H9 (cell line): Measurements from ENCODE around the gene CTNNA3. TPM values are rescaled to one million over a fixed set of nuclear protein-coding genes. Genes with fewer than 3 reads are reported as not detected.

Experiments used
- DNase-seq: peaks from one replicate; pipeline ENCODE4 v3.0.0-alpha.2; 2017
- H2AFZ ChIP-seq: one replicate; pipeline ENCODE4 v1.6.1; 2013; ENCODE audit warnings: mild to moderate bottlenecking, low read length, control low read depth, moderate library complexity
- H2AK5ac ChIP-seq: 2 replicates; pipeline ENCODE4 v1.6.1; 2013; ENCODE audit warnings: low read length, control low read depth, mixed read lengths; ENCODE audit not compliant: insufficient read length
- H2BK120ac ChIP-seq: one replicate; pipeline ENCODE4 v1.6.1; 2013; ENCODE audit warnings: low read depth, mild to moderate bottlenecking, low read length, control low read depth, inconsistent platforms; ENCODE audit not compliant: poor library complexity, severe bottlenecking
- H2BK12ac ChIP-seq: 2 replicates; pipeline ENCODE4 v1.6.1; 2013; ENCODE audit warnings: low read length, control low read depth, mixed read lengths, low read depth; ENCODE audit not compliant: insufficient read length
- H2BK15ac ChIP-seq: 2 replicates; pipeline ENCODE4 v1.6.1; 2013; ENCODE audit warnings: low read depth, low read length, control low read depth
- H2BK20ac ChIP-seq: one replicate; pipeline ENCODE4 v1.6.1; 2013; ENCODE audit warnings: low read depth, mild to moderate bottlenecking, low read length, control low read depth, inconsistent platforms; ENCODE audit not compliant: poor library complexity, severe bottlenecking
- H2BK5ac ChIP-seq: 2 replicates; pipeline ENCODE4 v1.6.1; 2013; ENCODE audit warnings: low read length, control low read depth, mixed read lengths; ENCODE audit not compliant: insufficient read length
- H3K14ac ChIP-seq: 2 replicates; pipeline ENCODE4 v1.6.1; 2013; ENCODE audit warnings: low read length, control low read depth; ENCODE audit not compliant: insufficient read depth
- H3K18ac ChIP-seq: 2 replicates; pipeline ENCODE4 v1.6.1; 2013; ENCODE audit warnings: low read depth, mild to moderate bottlenecking, mixed read lengths, low read length, control low read depth; ENCODE audit not compliant: insufficient read length
- H3K23ac ChIP-seq: 2 replicates; pipeline ENCODE4 v1.6.1; 2013; ENCODE audit warnings: low read length, control low read depth, mixed read lengths, low read depth; ENCODE audit not compliant: insufficient read length
- H3K23me2 ChIP-seq: 2 replicates; pipeline ENCODE4 v1.6.1; 2013; ENCODE audit warnings: low read depth, mild to moderate bottlenecking, mixed read lengths, low read length, control low read depth; ENCODE audit not compliant: insufficient read length, poor library complexity, severe bottlenecking
- H3K27ac ChIP-seq: 2 replicates; pipeline ENCODE4 v1.5.1; 2013; ENCODE audit warnings: low read length, control low read depth, mixed read lengths, low read depth; ENCODE audit not compliant: insufficient read length
- H3K27me3 ChIP-seq: 2 replicates; pipeline ENCODE4 v1.6.1; 2013; ENCODE audit warnings: low read length, control low read depth, inconsistent platforms; ENCODE audit not compliant: insufficient read depth
- H3K4ac ChIP-seq: 2 replicates; pipeline ENCODE4 v1.6.1; 2013; ENCODE audit warnings: low read depth, mild to moderate bottlenecking, control low read depth, inconsistent platforms, low read length, moderate library complexity
- H3K4me1 ChIP-seq: 2 replicates; pipeline ENCODE4 v1.6.1; 2013; ENCODE audit warnings: low read length, control low read depth, inconsistent platforms; ENCODE audit not compliant: insufficient read depth
- H3K4me2 ChIP-seq: 2 replicates; pipeline ENCODE4 v1.6.1; 2013; ENCODE audit warnings: low read length, control low read depth, mixed read lengths; ENCODE audit not compliant: insufficient read length, insufficient read depth
- H3K56ac ChIP-seq: 2 replicates; pipeline ENCODE4 v1.6.1; 2013; ENCODE audit warnings: low read depth, mild to moderate bottlenecking, mixed read lengths, low read length, control low read depth; ENCODE audit not compliant: insufficient read length
- H3K79me1 ChIP-seq: 2 replicates; pipeline ENCODE4 v1.6.1; 2013; ENCODE audit warnings: low read depth, mild to moderate bottlenecking, moderate library complexity, low read length, control low read depth, inconsistent platforms; ENCODE audit not compliant: insufficient read depth, poor library complexity, severe bottlenecking
- H3K79me2 ChIP-seq: 2 replicates; pipeline ENCODE4 v1.6.1; 2013; ENCODE audit warnings: low read length, control low read depth, inconsistent platforms; ENCODE audit not compliant: insufficient read depth
- H3K9ac ChIP-seq: 2 replicates; pipeline ENCODE4 v1.6.1; 2013; ENCODE audit warnings: low read length, control low read depth, mixed read lengths; ENCODE audit not compliant: insufficient read length; ENCODE audit errors: extremely low read depth
- H3K9me3 ChIP-seq: one replicate; pipeline ENCODE4 v1.6.1; 2013; ENCODE audit warnings: low read depth, low read length, inconsistent platforms; ENCODE audit not compliant: control insufficient read depth
- H3T11ph ChIP-seq: one replicate; pipeline ENCODE4 v1.6.1; 2013; ENCODE audit warnings: mild to moderate bottlenecking, low read length, control low read depth, inconsistent platforms
- H4K20me1 ChIP-seq: one replicate; pipeline ENCODE4 v1.6.1; 2013; ENCODE audit not compliant: control insufficient read depth, insufficient read length, insufficient read depth
- H4K5ac ChIP-seq: 2 replicates; pipeline ENCODE4 v1.6.1; 2013; ENCODE audit warnings: low read depth, mild to moderate bottlenecking, mixed read lengths, low read length, control low read depth; ENCODE audit not compliant: insufficient read length
- H4K8ac ChIP-seq: replicated peaks from 2 replicates; pipeline ENCODE4 v1.6.1; 2013; ENCODE audit warnings: low read length, control low read depth, mixed read lengths, low read depth; ENCODE audit not compliant: insufficient read length
- H4K91ac ChIP-seq: 2 replicates; pipeline ENCODE4 v1.6.1; 2013; ENCODE audit warnings: low read depth, mild to moderate bottlenecking, moderate library complexity, mixed read lengths, low read length, control low read depth; ENCODE audit not compliant: insufficient read length
- H3K27ac Mint-ChIP-seq, 3 experiments: 2 replicates in 2 of 3; 3 replicates in 1 of 3; pipeline ENCODE4 v1.8.0; 2020 to 2021; ENCODE audit warnings: mixed read lengths in 3 of 3, mild to moderate bottlenecking in 1 of 3, moderate library complexity in 1 of 3
- H3K27me3 Mint-ChIP-seq: 2 replicates; pipeline ENCODE4 v1.8.0; 2021; ENCODE audit warnings: low read depth, mild to moderate bottlenecking, moderate library complexity, mixed read lengths
- H3K36me3 Mint-ChIP-seq, 3 experiments: 2 replicates in 2 of 3; 3 replicates in 1 of 3; pipeline ENCODE4 v1.8.0; 2020 to 2021; ENCODE audit warnings: low read depth in 3 of 3, mixed read lengths in 3 of 3; ENCODE audit not compliant: insufficient read depth in 1 of 3
- H3K4me1 Mint-ChIP-seq, 2 experiments: 2 replicates each; pipeline ENCODE4 v1.8.0; 2020; ENCODE audit warnings: mixed read lengths in 2 of 2
- H3K4me3 Mint-ChIP-seq, 2 experiments: 2 replicates in 1 of 2; 3 replicates in 1 of 2; pipeline ENCODE4 v1.8.0; 2020 to 2021; ENCODE audit warnings: mild to moderate bottlenecking in 2 of 2, mixed read lengths in 2 of 2, moderate library complexity in 1 of 2
- H3K9me3 Mint-ChIP-seq, 2 experiments: 2 replicates in 1 of 2; 3 replicates in 1 of 2; pipeline ENCODE4 v1.8.0; 2020; ENCODE audit warnings: mild to moderate bottlenecking in 2 of 2, mixed read lengths in 2 of 2, moderate library complexity in 1 of 2
- CTCF ChIP-seq: fragments of 200-600 bp; sonication (generic); conservative IDR thresholded peaks from 3 replicates; pipeline ENCODE4 v1.8.0; 2021; ENCODE audit warnings: antibody characterized with exemption, mild to moderate bottlenecking
- WGBS: extraction: QIAGEN DNeasy Blood & Tissue Kit; methylation state at CpG from one replicate; pipeline ENCODE4 v1.1.7; 2013; ENCODE audit warnings: missing lambda C conversion rate, low lambda C conversion rate, mixed read lengths; ENCODE audit not compliant: insufficient read length; ENCODE audit errors: extremely low coverage; 5-methylcytosine and 5-hydroxymethylcytosine counted together
- total RNA-seq: library from RNA; stranded (reverse); gene quantifications from 2 replicates; pipeline ENCODE4 v1.2.1, GENCODE V29; 2021

Gene CTNNA3
- total RNA-seq, 1 experiment from 2014 or later: 3.3 TPM

- no peak overlapping the region for H3K14ac ChIP-seq
- H3K4ac ChIP-seq: no peak overlapping the region
- H3K9me3 Mint-ChIP-seq: peaks cover 20 to 22% of the 10 kb centered on the region in 2 experiments
- no peak overlapping the region for H2AFZ ChIP-seq
- H3K4me1 ChIP-seq: no peaks in the 10 kb centered on the region
- no peak overlapping the region; a peak in 1 of 7 replicates for H3K27ac Mint-ChIP-seq
- no peaks in the 10 kb centered on the region for H3K27me3 Mint-ChIP-seq
- H3T11ph ChIP-seq: no peak overlapping the region
- no peak overlapping the region for H3K23ac ChIP-seq
- H2AK5ac ChIP-seq: no peak overlapping the region
- H2BK5ac ChIP-seq: no peak overlapping the region
- H3K18ac ChIP-seq: no peak overlapping the region
- no peak overlapping the region for H4K91ac ChIP-seq
- no peaks in the 10 kb centered on the region for H4K20me1 ChIP-seq
- no peak overlapping the region for H4K5ac ChIP-seq
- no peak overlapping the region; a peak in 1 of 5 replicates for H3K4me3 Mint-ChIP-seq
- peaks cover 3 to 15% (median 11%) of the 10 kb centered on the region in 3 experiments for H3K36me3 Mint-ChIP-seq
- no peaks in the 10 kb centered on the region for H3K79me2 ChIP-seq
- no peaks in the 10 kb centered on the region for H3K4me1 Mint-ChIP-seq
- TF ChIP-seq CTCF: no peak
- no peak overlapping the region for H2BK12ac ChIP-seq
- no peak overlapping the region for H2BK15ac ChIP-seq
- no peaks in the 10 kb centered on the region for H3K27me3 ChIP-seq
- H2BK20ac ChIP-seq: no peak overlapping the region
- no peaks in the 10 kb centered on the region for H3K9me3 ChIP-seq
- no peaks in the 10 kb centered on the region for H3K79me1 ChIP-seq
- DNase-seq: no peak
- no CpG with 5 or more reads among the region's 4 CpGs for WGBS
- H4K8ac ChIP-seq: no peak overlapping the region
- no peak overlapping the region for H3K56ac ChIP-seq
- H3K23me2 ChIP-seq: no peaks in the 10 kb centered on the region
- H3K27ac ChIP-seq: no peak overlapping the region
- H3K9ac ChIP-seq: no peak overlapping the region
- H2BK120ac ChIP-seq: no peak overlapping the region
- no peak overlapping the region for H3K4me2 ChIP-seq
Measured at GRCh38 chr10:67698164-67698563, 2.2 kb upstream of the CTNNA3 start.
